Measurements from ENCODE around the gene TMEM212. TPM values are rescaled to one million over a fixed set of nuclear protein-coding genes. Genes with fewer than 3 reads are reported as not detected.
"Not testable (repeated sequence)": the region's sequence is repeated elsewhere in the genome, so short reads cannot be mapped to it uniquely, and the experiment has no call there.

Gene TMEM212
- total and polyA plus RNA-seq, 2 of the 13 experiments (the other 11 are each of a cell fraction or from before 2014, with no cell fraction given): not detected

DNA sequence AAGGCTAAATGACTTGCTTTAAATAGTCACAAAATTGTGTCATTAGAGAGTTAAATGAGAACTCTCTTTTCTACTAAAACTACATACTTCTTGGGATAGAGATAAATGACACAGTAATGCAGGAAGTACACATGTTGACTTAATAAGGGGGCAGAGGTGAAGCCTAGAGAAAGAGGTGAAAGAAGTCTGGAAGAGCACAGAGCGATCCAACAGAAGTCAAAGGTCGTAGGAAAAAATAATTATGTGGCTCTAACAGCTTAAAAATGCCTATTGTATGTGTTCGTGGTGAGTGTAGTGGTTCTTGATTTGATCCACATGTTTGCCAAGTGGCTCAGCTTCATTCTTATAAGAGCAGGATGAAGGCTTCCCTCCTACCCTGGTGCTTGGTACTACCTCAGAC is 61.7 kb downstream of the TMEM212 start (continued):
- TF ChIP-seq, protein P1, sequence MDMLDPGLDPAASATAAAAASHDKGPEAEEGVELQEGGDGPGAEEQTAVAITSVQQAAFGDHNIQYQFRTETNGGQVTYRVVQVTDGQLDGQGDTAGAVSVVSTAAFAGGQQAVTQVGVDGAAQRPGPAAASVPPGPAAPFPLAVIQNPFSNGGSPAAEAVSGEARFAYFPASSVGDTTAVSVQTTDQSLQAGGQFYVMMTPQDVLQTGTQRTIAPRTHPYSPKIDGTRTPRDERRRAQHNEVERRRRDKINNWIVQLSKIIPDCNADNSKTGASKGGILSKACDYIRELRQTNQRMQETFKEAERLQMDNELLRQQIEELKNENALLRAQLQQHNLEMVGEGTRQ (IDR thresholded peaks at IDR 0.05; ENCODE audit: low read depth, low read length): no peak
- TF ChIP-seq, protein P1 (CRISPR knock-in tag; IDR thresholded peaks at IDR 0.05; ENCODE audit: borderline replicate concordance): no peak
- TF ChIP-seq FOXA1 (IDR thresholded peaks at IDR 0.05): no peak
- TF ChIP-seq FOXA1 (CRISPR knock-in tag; IDR thresholded peaks at IDR 0.05): peak; percentile 81
- no peak for TF ChIP-seq ZNF34 (CRISPR knock-in tag; IDR thresholded peaks at IDR 0.05; ENCODE audit: borderline replicate concordance)
- TF ChIP-seq ZNF746 (CRISPR knock-in tag; IDR thresholded peaks at IDR 0.05): no peak
- TF ChIP-seq, protein P2, sequence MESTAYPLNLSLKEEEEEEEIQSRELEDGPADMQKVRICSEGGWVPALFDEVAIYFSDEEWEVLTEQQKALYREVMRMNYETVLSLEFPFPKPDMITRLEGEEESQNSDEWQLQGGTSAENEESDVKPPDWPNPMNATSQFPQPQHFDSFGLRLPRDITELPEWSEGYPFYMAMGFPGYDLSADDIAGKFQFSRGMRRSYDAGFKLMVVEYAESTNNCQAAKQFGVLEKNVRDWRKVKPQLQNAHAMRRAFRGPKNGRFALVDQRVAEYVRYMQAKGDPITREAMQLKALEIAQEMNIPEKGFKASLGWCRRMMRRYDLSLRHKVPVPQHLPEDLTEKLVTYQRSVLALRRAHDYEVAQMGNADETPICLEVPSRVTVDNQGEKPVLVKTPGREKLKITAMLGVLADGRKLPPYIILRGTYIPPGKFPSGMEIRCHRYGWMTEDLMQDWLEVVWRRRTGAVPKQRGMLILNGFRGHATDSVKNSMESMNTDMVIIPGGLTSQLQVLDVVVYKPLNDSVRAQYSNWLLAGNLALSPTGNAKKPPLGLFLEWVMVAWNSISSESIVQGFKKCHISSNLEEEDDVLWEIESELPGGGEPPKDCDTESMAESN (CRISPR knock-in tag; conservative IDR thresholded peaks at IDR 0.05): no peak
- TF ChIP-seq, protein P3, sequence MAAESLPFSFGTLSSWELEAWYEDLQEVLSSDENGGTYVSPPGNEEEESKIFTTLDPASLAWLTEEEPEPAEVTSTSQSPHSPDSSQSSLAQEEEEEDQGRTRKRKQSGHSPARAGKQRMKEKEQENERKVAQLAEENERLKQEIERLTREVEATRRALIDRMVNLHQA (CRISPR knock-in tag; IDR thresholded peaks at IDR 0.05): no peak
- no peak for TF ChIP-seq MTF2 (CRISPR knock-in tag; IDR thresholded peaks at IDR 0.05; ENCODE audit: borderline replicate concordance)
- TF ChIP-seq RARA (CRISPR knock-in tag; IDR thresholded peaks at IDR 0.05): peak; percentile 78

DNA sequence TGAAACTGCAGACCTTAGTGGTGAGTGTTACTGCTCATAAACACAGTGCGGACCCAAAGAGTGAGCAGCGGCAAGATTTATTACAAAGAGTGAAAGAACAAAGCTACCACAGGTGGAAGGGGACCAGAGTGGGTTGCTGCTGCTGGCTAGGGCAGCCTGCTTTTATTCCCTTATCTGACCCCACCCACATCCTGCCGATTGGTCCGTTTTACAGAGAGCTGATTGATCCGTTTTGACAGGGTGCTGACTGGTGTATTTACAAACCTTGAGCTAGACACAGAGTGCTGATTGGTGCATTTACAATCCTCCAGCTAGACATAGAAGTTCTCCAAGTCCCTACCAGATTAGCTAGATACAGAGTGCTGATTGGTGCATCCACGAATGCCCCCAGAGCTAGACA is 63.4 kb downstream of the TMEM212 start:
- H3K27ac ChIP-seq (ENCODE audit: extremely low read length, insufficient read depth, low read length); POLR2A ChIA-PET; H3K4me3 ChIP-seq (replicated peaks in 1 of 3; ENCODE audit: insufficient read depth in 1 of 3, low read depth in 2 of 3, low read length in 3 of 3); H3K4me2 ChIP-seq (ENCODE audit: low read depth, low read length); BruUV-seq (replicated peaks); in situ Hi-C loops (cut with HindIII; ENCODE audit: extremely low pct_ligation_motif_present, low pct_unique_long_range_greater_than_20kb); H3K36me3 ChIP-seq (replicated peaks in 1 of 2; ENCODE audit: control insufficient read depth in 1 of 2, insufficient read depth in 2 of 2, low read length in 2 of 2); DNase-seq (ENCODE audit: low spot score); H3K79me2 ChIP-seq (ENCODE audit: insufficient read depth, low read length); FAIRE-seq; H2AFZ ChIP-seq (ENCODE audit: low read length); intact Hi-C loops (cut with micrococcal nuclease; ENCODE audit: unreplicated experiment); CTCF ChIA-PET (ENCODE audit: low intra/inter-chr PET ratio, low total read pairs); H3K27me3 ChIP-seq (ENCODE audit: control insufficient read depth in 1 of 2, insufficient read depth in 2 of 2, low read length in 2 of 2); H3K9ac ChIP-seq (ENCODE audit: insufficient read depth, low read depth, low read length); H4K20me1 ChIP-seq (ENCODE audit: insufficient read depth, low read length); ATAC-seq: not testable (repeated sequence)
- TF ChIP-seq NFYB (CRISPR knock-in tag; IDR thresholded peaks at IDR 0.05): peak; percentile 60
- TF ChIP-seq NFYC (CRISPR knock-in tag; IDR thresholded peaks at IDR 0.05): peak; percentile 35; the same call in 1 of the 2 replicates
- TF ChIP-seq ZMYM4 (CRISPR knock-in tag; IDR thresholded peaks at IDR 0.05): peak; percentile 54; the same call in 1 of the 2 replicates
- Histone ChIP-seq H3K4me1 (ENCODE audit: insufficient read depth, low read length) (peaks cover 54% of the 10 kb centered on the region), H3K9me3 (ENCODE audit: low read length) (peaks cover 13% of the 10 kb centered on the region; the same call in 1 of the 2 replicates)
- 91% methylated on average over 2 of the region's 6 CpGs for WGBS (ENCODE audit: low lambda C conversion rate)

All from HepG2 (cell line).